HEK293 (cell line): ENCODE data around the gene UPK1A.

Experiments
- BCL11B ChIP-seq: fragments of 450-650 bp; formaldehyde crosslinking; IDR thresholded peaks from 2 replicates; pipeline ENCODE4 v1.5.1; 2016; ENCODE audit warnings: low read depth, missing biosample characterization, missing genetic modification characterization
- FEZF1 ChIP-seq: fragments of 450-650 bp; formaldehyde crosslinking; IDR thresholded peaks from 2 replicates; pipeline ENCODE4 v1.5.1; 2016; ENCODE audit warnings: missing biosample characterization, missing genetic modification characterization
- GLIS2 ChIP-seq: fragments of 450-650 bp; formaldehyde crosslinking; IDR thresholded peaks from 2 replicates; pipeline ENCODE4 v1.5.1; 2016; ENCODE audit warnings: missing biosample characterization, missing genetic modification characterization
- HOXA7 ChIP-seq: sonication (generic); formaldehyde crosslinking; IDR thresholded peaks from 2 replicates; pipeline ENCODE4 v1.8.1; 2022; ENCODE audit warnings: missing genetic modification reagents, borderline replicate concordance
- KLF16 ChIP-seq: fragments of 450-650 bp; formaldehyde crosslinking; IDR thresholded peaks from 2 replicates; pipeline ENCODE4 v1.5.1; 2017; ENCODE audit warnings: missing biosample characterization, missing genetic modification characterization
- PRDM1 ChIP-seq: fragments of 450-650 bp; formaldehyde crosslinking; IDR thresholded peaks from 2 replicates; pipeline ENCODE4; 2016; ENCODE audit warnings: missing biosample characterization, missing genetic modification characterization
- SETDB1 ChIP-seq: IDR thresholded peaks from one replicate; pipeline ENCODE4 v1.6.1; 2017; ENCODE audit warnings: mild to moderate bottlenecking, low read length, moderate library complexity, mixed read lengths; ENCODE audit not compliant: insufficient read length
- ZNF19 ChIP-seq: fragments of 450-650 bp; formaldehyde crosslinking; IDR thresholded peaks from 2 replicates; pipeline ENCODE4; 2016; ENCODE audit warnings: missing biosample characterization, missing genetic modification characterization, low read depth
- ZNF302 ChIP-seq: fragments of 450-650 bp; formaldehyde crosslinking; IDR thresholded peaks from 2 replicates; pipeline ENCODE4 v1.5.1; 2016; ENCODE audit warnings: missing biosample characterization, missing genetic modification characterization, low read depth
- ZNF423 ChIP-seq: fragments of 450-650 bp; formaldehyde crosslinking; IDR thresholded peaks from 2 replicates; pipeline ENCODE4 v1.5.1; 2016; ENCODE audit warnings: missing biosample characterization, missing genetic modification characterization
- ZNF426 ChIP-seq: fragments of 450-650 bp; formaldehyde crosslinking; IDR thresholded peaks from 2 replicates; pipeline ENCODE4 v1.5.1; 2017; ENCODE audit warnings: missing biosample characterization, missing genetic modification characterization, mild to moderate bottlenecking, inconsistent platforms, moderate library complexity
- ZNF521 ChIP-seq: fragments of 450-650 bp; formaldehyde crosslinking; IDR thresholded peaks from 2 replicates; pipeline ENCODE4 v1.5.1; 2017; ENCODE audit warnings: missing biosample characterization, mild to moderate bottlenecking, missing genetic modification characterization
- ZNF530 ChIP-seq: fragments of 450-650 bp; formaldehyde crosslinking; IDR thresholded peaks from 2 replicates; pipeline ENCODE4 v1.5.1; 2016; ENCODE audit warnings: low read depth, missing biosample characterization, missing genetic modification characterization
- ZNF549 ChIP-seq: fragments of 450-650 bp; IDR thresholded peaks from 2 replicates; pipeline ENCODE4 v1.5.1; 2018; ENCODE audit warnings: missing biosample characterization, missing genetic modification characterization, mild to moderate bottlenecking, inconsistent platforms, moderate library complexity
- ZNF677 ChIP-seq: fragments of 450-650 bp; IDR thresholded peaks from 2 replicates; pipeline ENCODE4 v1.5.0; 2018; ENCODE audit warnings: missing biosample characterization, mild to moderate bottlenecking, missing genetic modification characterization, moderate library complexity
- ZSCAN16 ChIP-seq: fragments of 450-650 bp; formaldehyde crosslinking; IDR thresholded peaks from 2 replicates; pipeline ENCODE4 v1.5.1; 2016; ENCODE audit warnings: missing biosample characterization, missing genetic modification characterization
- ZSCAN23 ChIP-seq: fragments of 450-650 bp; formaldehyde crosslinking; IDR thresholded peaks from 2 replicates; pipeline ENCODE4 v1.5.1; 2016; ENCODE audit warnings: missing biosample characterization, missing genetic modification characterization
- ZXDB ChIP-seq: fragments of 450-650 bp; formaldehyde crosslinking; IDR thresholded peaks from 2 replicates; pipeline ENCODE4 v1.5.1; 2016; ENCODE audit warnings: missing biosample characterization, missing genetic modification characterization
- TF ChIP-seq, protein P1 (sequence below): fragments of 450-650 bp; formaldehyde crosslinking; IDR thresholded peaks from 2 replicates; pipeline ENCODE4 v1.5.1; 2016; ENCODE audit warnings: missing biosample characterization, missing genetic modification characterization, borderline replicate concordance
- TF ChIP-seq, protein P2 (sequence below): fragments of 450-650 bp; formaldehyde crosslinking; IDR thresholded peaks from 2 replicates; pipeline ENCODE4 v1.5.1; 2017; ENCODE audit warnings: missing biosample characterization, missing genetic modification characterization
- TF ChIP-seq, protein P3 (sequence below): fragments of 450-650 bp; formaldehyde crosslinking; IDR thresholded peaks from 2 replicates; pipeline ENCODE4 v1.5.1; 2016; ENCODE audit warnings: missing biosample characterization, missing genetic modification characterization
- TF ChIP-seq, protein P4 (sequence below): fragments of 450-650 bp; formaldehyde crosslinking; IDR thresholded peaks from 2 replicates; pipeline ENCODE4 v1.5.1; 2016; ENCODE audit warnings: missing biosample characterization, missing genetic modification characterization, low read depth
- TF ChIP-seq, protein P5 (sequence below): fragments of 450-650 bp; formaldehyde crosslinking; IDR thresholded peaks from 2 replicates; pipeline ENCODE4 v1.5.1; 2016; ENCODE audit warnings: missing biosample characterization, missing genetic modification characterization
- TF ChIP-seq, protein P6 (sequence below): fragments of 450-650 bp; formaldehyde crosslinking; IDR thresholded peaks from 2 replicates; pipeline ENCODE4 v1.5.1; 2016; ENCODE audit warnings: missing biosample characterization, missing genetic modification characterization, borderline replicate concordance

The UPK1A gene

DNA sequence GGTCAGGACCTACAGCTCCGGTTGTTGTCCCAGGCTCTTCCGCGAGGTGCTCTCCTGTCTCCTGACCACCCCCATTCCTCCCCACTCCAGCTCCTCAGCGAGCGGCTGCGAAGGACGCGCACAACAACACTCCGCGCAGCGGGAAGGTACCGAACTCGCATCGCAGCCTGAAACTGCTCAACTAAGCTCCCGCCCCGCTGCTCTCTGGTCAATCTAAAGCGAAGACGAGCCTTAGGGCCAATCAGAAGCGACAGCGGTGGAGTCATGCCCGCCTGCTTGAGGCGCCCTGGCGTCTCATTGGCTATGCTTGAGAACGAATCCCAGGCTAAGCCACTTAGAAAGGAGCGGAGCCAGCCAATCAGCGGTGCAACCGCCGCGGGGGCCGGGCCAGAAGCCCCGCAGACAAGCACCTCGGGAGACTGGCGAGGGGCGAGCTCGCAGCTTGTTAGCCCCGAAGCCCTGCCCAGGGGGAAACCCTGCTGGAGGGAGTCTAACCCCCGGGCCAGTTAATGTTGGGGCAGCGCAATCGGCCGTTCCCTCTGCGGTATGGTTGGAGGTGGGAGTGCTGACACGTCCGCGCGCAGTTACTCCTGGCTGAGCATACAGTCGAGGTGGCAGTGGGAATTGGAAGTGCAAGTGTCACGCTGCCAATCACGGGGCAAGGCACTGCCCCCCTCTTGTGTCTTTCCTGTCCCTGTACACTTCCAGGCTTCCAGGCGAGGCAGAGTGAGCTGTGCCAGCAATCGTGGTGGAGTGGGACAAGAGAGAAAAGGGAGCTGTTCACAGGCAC, 36.1 kb downstream of the UPK1A start (continued):
- TF ChIP-seq, protein P1, sequence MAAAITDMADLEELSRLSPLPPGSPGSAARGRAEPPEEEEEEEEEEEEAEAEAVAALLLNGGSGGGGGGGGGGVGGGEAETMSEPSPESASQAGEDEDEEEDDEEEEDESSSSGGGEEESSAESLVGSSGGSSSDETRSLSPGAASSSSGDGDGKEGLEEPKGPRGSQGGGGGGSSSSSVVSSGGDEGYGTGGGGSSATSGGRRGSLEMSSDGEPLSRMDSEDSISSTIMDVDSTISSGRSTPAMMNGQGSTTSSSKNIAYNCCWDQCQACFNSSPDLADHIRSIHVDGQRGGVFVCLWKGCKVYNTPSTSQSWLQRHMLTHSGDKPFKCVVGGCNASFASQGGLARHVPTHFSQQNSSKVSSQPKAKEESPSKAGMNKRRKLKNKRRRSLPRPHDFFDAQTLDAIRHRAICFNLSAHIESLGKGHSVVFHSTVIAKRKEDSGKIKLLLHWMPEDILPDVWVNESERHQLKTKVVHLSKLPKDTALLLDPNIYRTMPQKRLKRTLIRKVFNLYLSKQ (tag by site-specific recombination): no peak
- TF ChIP-seq KLF16: peak; percentile 18; the same call in 1 of the 2 replicates
- peak; percentile 88 for TF ChIP-seq FEZF1 (tag by site-specific recombination)
- no peak for TF ChIP-seq ZNF302 (tag by site-specific recombination)
- peak; percentile 99 for TF ChIP-seq GLIS2 (tag by site-specific recombination)
- TF ChIP-seq ZNF677 (tag by site-specific recombination): no peak
- TF ChIP-seq SETDB1: no peak
- no peak for TF ChIP-seq ZNF426
- TF ChIP-seq ZNF19 (tag by site-specific recombination): no peak
- no peak for TF ChIP-seq ZNF423 (tag by site-specific recombination)
- TF ChIP-seq, protein P2, sequence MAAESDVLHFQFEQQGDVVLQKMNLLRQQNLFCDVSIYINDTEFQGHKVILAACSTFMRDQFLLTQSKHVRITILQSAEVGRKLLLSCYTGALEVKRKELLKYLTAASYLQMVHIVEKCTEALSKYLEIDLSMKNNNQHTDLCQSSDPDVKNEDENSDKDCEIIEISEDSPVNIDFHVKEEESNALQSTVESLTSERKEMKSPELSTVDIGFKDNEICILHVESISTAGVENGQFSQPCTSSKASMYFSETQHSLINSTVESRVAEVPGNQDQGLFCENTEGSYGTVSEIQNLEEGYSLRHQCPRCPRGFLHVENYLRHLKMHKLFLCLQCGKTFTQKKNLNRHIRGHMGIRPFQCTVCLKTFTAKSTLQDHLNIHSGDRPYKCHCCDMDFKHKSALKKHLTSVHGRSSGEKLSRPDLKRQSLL (tag by site-specific recombination): no peak
- TF ChIP-seq, protein P3, sequence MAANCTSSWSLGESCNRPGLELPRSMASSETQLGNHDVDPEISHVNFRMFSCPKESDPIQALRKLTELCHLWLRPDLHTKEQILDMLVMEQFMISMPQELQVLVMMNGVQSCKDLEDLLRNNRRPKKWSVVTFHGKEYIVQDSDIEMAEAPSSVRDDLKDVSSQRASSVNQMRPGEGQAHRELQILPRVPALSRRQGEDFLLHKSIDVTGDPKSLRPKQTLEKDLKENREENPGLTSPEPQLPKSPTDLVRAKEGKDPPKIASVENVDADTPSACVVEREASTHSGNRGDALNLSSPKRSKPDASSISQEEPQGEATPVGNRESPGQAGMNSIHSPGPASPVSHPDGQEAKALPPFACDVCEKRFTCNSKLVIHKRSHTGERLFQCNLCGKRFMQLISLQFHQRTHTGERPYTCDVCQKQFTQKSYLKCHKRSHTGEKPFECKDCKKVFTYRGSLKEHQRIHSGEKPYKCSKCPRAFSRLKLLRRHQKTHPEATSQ (tag by site-specific recombination): no peak
- TF ChIP-seq, protein P4, sequence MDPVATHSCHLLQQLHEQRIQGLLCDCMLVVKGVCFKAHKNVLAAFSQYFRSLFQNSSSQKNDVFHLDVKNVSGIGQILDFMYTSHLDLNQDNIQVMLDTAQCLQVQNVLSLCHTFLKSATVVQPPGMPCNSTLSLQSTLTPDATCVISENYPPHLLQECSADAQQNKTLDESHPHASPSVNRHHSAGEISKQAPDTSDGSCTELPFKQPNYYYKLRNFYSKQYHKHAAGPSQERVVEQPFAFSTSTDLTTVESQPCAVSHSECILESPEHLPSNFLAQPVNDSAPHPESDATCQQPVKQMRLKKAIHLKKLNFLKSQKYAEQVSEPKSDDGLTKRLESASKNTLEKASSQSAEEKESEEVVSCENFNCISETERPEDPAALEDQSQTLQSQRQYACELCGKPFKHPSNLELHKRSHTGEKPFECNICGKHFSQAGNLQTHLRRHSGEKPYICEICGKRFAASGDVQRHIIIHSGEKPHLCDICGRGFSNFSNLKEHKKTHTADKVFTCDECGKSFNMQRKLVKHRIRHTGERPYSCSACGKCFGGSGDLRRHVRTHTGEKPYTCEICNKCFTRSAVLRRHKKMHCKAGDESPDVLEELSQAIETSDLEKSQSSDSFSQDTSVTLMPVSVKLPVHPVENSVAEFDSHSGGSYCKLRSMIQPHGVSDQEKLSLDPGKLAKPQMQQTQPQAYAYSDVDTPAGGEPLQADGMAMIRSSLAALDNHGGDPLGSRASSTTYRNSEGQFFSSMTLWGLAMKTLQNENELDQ (tag by site-specific recombination): no peak
- no peak for TF ChIP-seq ZSCAN23
- TF ChIP-seq, protein P5, sequence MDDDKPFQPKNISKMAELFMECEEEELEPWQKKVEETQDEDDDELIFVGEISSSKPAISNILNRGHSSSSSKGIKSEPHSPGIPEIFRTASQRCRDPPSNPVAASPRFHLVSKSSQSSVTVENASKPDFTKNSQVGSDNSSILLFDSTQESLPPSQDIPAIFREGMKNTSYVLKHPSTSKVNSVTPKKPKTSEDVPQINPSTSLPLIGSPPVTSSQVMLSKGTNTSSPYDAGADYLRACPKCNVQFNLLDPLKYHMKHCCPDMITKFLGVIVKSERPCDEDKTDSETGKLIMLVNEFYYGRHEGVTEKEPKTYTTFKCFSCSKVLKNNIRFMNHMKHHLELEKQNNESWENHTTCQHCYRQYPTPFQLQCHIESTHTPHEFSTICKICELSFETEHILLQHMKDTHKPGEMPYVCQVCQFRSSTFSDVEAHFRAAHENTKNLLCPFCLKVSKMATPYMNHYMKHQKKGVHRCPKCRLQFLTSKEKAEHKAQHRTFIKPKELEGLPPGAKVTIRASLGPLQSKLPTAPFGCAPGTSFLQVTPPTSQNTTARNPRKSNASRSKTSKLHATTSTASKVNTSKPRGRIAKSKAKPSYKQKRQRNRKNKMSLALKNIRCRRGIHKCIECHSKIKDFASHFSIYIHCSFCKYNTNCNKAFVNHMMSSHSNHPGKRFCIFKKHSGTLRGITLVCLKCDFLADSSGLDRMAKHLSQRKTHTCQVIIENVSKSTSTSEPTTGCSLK (tag by site-specific recombination): no peak
- TF ChIP-seq ZNF521 (tag by site-specific recombination): no peak
- TF ChIP-seq ZSCAN16 (tag by site-specific recombination): no peak
- no peak for TF ChIP-seq ZNF549 (tag by site-specific recombination)
- TF ChIP-seq ZXDB: peak; percentile 92
- TF ChIP-seq ZNF530 (tag by site-specific recombination): no peak
- TF ChIP-seq, protein P6, sequence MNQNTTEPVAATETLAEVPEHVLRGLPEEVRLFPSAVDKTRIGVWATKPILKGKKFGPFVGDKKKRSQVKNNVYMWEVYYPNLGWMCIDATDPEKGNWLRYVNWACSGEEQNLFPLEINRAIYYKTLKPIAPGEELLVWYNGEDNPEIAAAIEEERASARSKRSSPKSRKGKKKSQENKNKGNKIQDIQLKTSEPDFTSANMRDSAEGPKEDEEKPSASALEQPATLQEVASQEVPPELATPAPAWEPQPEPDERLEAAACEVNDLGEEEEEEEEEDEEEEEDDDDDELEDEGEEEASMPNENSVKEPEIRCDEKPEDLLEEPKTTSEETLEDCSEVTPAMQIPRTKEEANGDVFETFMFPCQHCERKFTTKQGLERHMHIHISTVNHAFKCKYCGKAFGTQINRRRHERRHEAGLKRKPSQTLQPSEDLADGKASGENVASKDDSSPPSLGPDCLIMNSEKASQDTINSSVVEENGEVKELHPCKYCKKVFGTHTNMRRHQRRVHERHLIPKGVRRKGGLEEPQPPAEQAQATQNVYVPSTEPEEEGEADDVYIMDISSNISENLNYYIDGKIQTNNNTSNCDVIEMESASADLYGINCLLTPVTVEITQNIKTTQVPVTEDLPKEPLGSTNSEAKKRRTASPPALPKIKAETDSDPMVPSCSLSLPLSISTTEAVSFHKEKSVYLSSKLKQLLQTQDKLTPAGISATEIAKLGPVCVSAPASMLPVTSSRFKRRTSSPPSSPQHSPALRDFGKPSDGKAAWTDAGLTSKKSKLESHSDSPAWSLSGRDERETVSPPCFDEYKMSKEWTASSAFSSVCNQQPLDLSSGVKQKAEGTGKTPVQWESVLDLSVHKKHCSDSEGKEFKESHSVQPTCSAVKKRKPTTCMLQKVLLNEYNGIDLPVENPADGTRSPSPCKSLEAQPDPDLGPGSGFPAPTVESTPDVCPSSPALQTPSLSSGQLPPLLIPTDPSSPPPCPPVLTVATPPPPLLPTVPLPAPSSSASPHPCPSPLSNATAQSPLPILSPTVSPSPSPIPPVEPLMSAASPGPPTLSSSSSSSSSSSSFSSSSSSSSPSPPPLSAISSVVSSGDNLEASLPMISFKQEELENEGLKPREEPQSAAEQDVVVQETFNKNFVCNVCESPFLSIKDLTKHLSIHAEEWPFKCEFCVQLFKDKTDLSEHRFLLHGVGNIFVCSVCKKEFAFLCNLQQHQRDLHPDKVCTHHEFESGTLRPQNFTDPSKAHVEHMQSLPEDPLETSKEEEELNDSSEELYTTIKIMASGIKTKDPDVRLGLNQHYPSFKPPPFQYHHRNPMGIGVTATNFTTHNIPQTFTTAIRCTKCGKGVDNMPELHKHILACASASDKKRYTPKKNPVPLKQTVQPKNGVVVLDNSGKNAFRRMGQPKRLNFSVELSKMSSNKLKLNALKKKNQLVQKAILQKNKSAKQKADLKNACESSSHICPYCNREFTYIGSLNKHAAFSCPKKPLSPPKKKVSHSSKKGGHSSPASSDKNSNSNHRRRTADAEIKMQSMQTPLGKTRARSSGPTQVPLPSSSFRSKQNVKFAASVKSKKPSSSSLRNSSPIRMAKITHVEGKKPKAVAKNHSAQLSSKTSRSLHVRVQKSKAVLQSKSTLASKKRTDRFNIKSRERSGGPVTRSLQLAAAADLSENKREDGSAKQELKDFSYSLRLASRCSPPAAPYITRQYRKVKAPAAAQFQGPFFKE (tag by site-specific recombination): no peak
- no peak for TF ChIP-seq HOXA7 (CRISPR knock-in tag)
- no peak for TF ChIP-seq BCL11B (tag by site-specific recombination)
- TF ChIP-seq PRDM1: peak; percentile 79
